ENCODE data around the gene WDR1.
A peak's percentile ranks its signal among the peaks of the same experiment; 100 is the strongest.

The WDR1 gene

GRCh38 chr4:10114147-10114546 lies 2.5 kb downstream of the WDR1 start:
- TF ChIP-seq, protein P1, sequence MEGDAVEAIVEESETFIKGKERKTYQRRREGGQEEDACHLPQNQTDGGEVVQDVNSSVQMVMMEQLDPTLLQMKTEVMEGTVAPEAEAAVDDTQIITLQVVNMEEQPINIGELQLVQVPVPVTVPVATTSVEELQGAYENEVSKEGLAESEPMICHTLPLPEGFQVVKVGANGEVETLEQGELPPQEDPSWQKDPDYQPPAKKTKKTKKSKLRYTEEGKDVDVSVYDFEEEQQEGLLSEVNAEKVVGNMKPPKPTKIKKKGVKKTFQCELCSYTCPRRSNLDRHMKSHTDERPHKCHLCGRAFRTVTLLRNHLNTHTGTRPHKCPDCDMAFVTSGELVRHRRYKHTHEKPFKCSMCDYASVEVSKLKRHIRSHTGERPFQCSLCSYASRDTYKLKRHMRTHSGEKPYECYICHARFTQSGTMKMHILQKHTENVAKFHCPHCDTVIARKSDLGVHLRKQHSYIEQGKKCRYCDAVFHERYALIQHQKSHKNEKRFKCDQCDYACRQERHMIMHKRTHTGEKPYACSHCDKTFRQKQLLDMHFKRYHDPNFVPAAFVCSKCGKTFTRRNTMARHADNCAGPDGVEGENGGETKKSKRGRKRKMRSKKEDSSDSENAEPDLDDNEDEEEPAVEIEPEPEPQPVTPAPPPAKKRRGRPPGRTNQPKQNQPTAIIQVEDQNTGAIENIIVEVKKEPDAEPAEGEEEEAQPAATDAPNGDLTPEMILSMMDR (IDR thresholded peaks at IDR 0.05; ENCODE audit: low read depth, low read length): no peak
- no peak for DNase-seq (ENCODE audit: low read depth in 2 of 2)
- peak overlapping the region in 1 of 2 donors; percentile 86 for H3K4me3 ChIP-seq (replicated peaks in 1 of 2; ENCODE audit: low read depth in 2 of 2, low read length in 2 of 2)

GRCh38 chr4:10113362-10114047 lies 3.1 kb downstream of the WDR1 start:
- DNase-seq (ENCODE audit: low read depth in 2 of 2): no peak
- H3K4me3 ChIP-seq (replicated peaks in 1 of 2; ENCODE audit: low read depth in 2 of 2, low read length in 2 of 2): no peak overlapping the region
- TF ChIP-seq, protein P1 (IDR thresholded peaks at IDR 0.05; ENCODE audit: low read depth, low read length): no peak

DNA sequence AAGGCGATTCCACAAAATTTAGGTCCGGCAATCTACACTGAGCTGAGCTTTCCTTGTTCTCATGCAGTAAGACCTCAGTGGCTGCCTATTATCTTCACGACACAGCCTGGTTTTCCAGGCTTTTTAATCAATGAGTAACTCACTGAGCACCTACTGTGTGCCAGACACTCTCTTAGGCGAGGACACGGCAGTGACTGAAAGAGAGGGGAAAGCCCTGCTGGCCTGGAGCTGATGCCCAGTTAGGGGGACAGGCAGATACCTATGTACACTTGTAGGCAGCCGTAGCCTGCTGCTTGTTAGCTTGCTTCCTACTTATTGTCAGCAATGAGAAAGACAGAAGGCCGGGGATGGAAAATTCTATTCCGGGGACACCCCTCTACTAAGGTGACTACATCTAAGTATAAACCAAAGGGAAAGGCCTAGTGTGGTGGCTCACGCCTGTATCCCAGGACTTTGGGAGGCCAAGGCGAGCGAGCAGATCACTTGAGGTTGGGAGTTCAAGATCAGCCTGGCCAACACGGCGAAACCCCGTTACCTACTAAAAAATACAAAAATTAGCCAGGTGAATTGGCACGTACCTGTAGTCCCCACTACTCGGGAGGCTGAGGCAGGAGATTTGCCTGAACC lies 3.8 kb downstream of the WDR1 start:
- TF ChIP-seq, protein P1 (IDR thresholded peaks at IDR 0.05; ENCODE audit: low read depth, low read length): no peak
- DNase-seq (ENCODE audit: low read depth in 2 of 2): no peak

DNA sequence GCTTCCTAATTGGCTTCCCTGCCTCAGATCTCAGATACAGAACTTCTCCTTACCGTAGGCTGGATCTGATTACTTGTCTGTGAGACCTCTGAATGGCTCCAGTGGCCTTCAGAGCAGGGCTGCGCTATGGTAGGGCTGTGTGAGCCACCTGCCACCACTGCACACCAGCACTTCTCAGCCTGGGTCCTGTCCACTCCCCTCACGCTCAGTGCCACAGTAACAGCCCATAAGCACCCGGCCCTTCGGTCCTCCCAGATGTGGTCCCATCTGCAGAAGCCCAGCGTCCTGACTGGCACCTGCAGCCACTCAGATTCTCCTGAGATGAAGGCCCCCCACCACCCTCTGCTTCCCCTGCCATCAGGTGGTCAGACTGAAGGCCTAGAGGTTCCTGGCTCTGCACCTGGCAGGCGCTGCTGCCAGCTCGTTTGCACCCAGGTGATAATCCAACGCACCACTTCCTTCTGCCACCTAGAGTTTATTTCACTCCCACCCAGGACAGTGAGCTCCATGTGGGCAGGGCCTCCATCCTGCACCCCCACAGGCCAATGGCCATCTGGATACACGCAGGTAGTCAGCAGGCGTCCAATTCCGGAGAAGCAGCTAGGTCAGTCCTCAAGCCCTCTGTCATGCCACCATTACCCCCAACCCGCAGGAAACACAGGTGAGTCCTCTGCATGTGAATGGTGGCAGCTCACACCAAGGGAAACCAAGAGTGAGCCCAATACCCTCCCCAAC lies 5.4 kb downstream of the WDR1 start:
- no peak overlapping the region for H3K4me3 ChIP-seq (replicated peaks in 1 of 2; ENCODE audit: low read depth in 2 of 2, low read length in 2 of 2)
- TF ChIP-seq, protein P1 (IDR thresholded peaks at IDR 0.05; ENCODE audit: low read depth, low read length): no peak
- DNase-seq (ENCODE audit: low read depth in 2 of 2): no peak

More for the DNA sequence above, 3.8 kb downstream of the WDR1 start:
- no peak overlapping the region for H3K4me3 ChIP-seq (replicated peaks in 1 of 2; ENCODE audit: low read depth in 2 of 2, low read length in 2 of 2)

- no peak for DNase-seq (ENCODE audit: low read depth in 2 of 2)
- TF ChIP-seq, protein P1 (IDR thresholded peaks at IDR 0.05; ENCODE audit: low read depth, low read length): no peak
- H3K4me3 ChIP-seq (replicated peaks in 1 of 2; ENCODE audit: low read depth in 2 of 2, low read length in 2 of 2): no peak overlapping the region
Observed at GRCh38 chr4:10109995-10110670, 6.5 kb downstream of the WDR1 start.
